ENCODE results near the gene CYP2S1. TPM values are rescaled to one million over a fixed set of nuclear protein-coding genes. Genes with fewer than 3 reads are reported as not detected.

CYP2S1 gene
- total RNA-seq, 2 experiments from 2014 or later, result not detected

- no peak overlapping the region for H2AFZ ChIP-seq (ENCODE audit: low read length)
- intact Hi-C loops (cut with micrococcal nuclease; ENCODE audit: unreplicated experiment), result no loop called here
- no peak overlapping the region for H3K4me3 ChIP-seq (ENCODE audit: low read depth, low read length, poor library complexity, severe bottlenecking)
- no peaks in the 10 kb centered on the region for H4K20me1 ChIP-seq (ENCODE audit: insufficient read depth, low read length)
- POLR2A ChIA-PET, result interaction anchor here (0.6 kb wide), 1 partner anchor 21 kb away, joined by 3 read pairs; no protein-coding TSS in a partner anchor
- DNase-seq (ENCODE audit: low spot score), result no peak
- BruUV-seq (replicated peaks), result no TSS peak
- H3K79me2 ChIP-seq (ENCODE audit: insufficient read depth, low read depth, low read length), result no peaks in the 10 kb centered on the region
- H3K9me2 ChIP-seq (ENCODE audit: insufficient read depth, low read length), result no peaks in the 10 kb centered on the region
- no peak overlapping the region for H3K27ac ChIP-seq (ENCODE audit: low read depth, low read length, poor library complexity, severe bottlenecking)
- no peaks in the 10 kb centered on the region for H3K9me3 ChIP-seq (ENCODE audit: low read length)
- no peaks in the 10 kb centered on the region for H3K4me1 ChIP-seq (ENCODE audit: insufficient read depth, low read length, poor library complexity, severe bottlenecking)
- TF ChIP-seq EZH2phosphoT487 (IDR thresholded peaks at IDR 0.05; ENCODE audit: borderline replicate concordance, low read depth, low read length), result no peak
- TF ChIP-seq, protein P1, sequence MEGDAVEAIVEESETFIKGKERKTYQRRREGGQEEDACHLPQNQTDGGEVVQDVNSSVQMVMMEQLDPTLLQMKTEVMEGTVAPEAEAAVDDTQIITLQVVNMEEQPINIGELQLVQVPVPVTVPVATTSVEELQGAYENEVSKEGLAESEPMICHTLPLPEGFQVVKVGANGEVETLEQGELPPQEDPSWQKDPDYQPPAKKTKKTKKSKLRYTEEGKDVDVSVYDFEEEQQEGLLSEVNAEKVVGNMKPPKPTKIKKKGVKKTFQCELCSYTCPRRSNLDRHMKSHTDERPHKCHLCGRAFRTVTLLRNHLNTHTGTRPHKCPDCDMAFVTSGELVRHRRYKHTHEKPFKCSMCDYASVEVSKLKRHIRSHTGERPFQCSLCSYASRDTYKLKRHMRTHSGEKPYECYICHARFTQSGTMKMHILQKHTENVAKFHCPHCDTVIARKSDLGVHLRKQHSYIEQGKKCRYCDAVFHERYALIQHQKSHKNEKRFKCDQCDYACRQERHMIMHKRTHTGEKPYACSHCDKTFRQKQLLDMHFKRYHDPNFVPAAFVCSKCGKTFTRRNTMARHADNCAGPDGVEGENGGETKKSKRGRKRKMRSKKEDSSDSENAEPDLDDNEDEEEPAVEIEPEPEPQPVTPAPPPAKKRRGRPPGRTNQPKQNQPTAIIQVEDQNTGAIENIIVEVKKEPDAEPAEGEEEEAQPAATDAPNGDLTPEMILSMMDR (conservative IDR thresholded peaks at IDR 0.05; ENCODE audit: low read length), result no peak
- H3K4me2 ChIP-seq (ENCODE audit: low read length), result no peak overlapping the region
- CTCF ChIA-PET (ENCODE audit: unreplicated experiment), result no interaction called here
- no peaks in the 10 kb centered on the region for H3K36me3 ChIP-seq (ENCODE audit: insufficient read depth, low read length)
Observed at GRCh38 chr19:41244117-41244516, 51.1 kb downstream of the CYP2S1 start.

DNA sequence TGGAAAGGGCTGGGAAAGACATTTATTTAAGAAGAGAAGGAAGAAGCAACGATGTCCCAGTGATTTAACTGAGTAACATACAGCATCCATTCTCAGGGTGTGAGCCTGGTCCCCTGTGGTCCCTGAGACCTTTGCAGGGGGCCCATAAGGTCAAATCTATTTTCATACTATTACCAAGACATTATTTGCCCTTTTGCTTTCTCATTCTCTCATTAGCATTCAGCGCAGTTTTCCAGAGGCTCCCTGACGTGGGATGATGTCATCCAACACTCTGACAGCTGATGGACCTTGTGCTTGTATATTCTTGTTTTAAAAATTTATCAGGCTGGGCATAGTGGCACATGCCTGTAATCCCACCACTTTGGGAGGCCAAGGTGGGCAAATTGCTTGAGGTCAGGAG is 52.8 kb downstream of the CYP2S1 start:
- H3K4me3 ChIP-seq (ENCODE audit: low read depth, low read length, poor library complexity, severe bottlenecking), result no peak overlapping the region
- no peak overlapping the region for H3K27ac ChIP-seq (ENCODE audit: low read depth, low read length, poor library complexity, severe bottlenecking)
- H3K79me2 ChIP-seq (ENCODE audit: insufficient read depth, low read depth, low read length), result no peaks in the 10 kb centered on the region
- intact Hi-C loops (cut with micrococcal nuclease; ENCODE audit: unreplicated experiment), result no loop called here
- H3K9me3 ChIP-seq (ENCODE audit: low read length), result no peaks in the 10 kb centered on the region
- DNase-seq (ENCODE audit: low spot score), result no peak
- no peaks in the 10 kb centered on the region for H3K36me3 ChIP-seq (ENCODE audit: insufficient read depth, low read length)
- ChIA-PET CTCF (ENCODE audit: unreplicated experiment) (no interaction called here), POLR2A (no interaction called here)
- H2AFZ ChIP-seq (ENCODE audit: low read length), result no peak overlapping the region
- H3K9me2 ChIP-seq (ENCODE audit: insufficient read depth, low read length), result no peaks in the 10 kb centered on the region
- no TSS peak for BruUV-seq (replicated peaks)
- no peaks in the 10 kb centered on the region for H4K20me1 ChIP-seq (ENCODE audit: insufficient read depth, low read length)
- H3K4me2 ChIP-seq (ENCODE audit: low read length), result no peak overlapping the region
- no peak for TF ChIP-seq EZH2phosphoT487 (IDR thresholded peaks at IDR 0.05; ENCODE audit: borderline replicate concordance, low read depth, low read length)
- TF ChIP-seq, protein P1 (conservative IDR thresholded peaks at IDR 0.05; ENCODE audit: low read length), result no peak
- no peaks in the 10 kb centered on the region for H3K4me1 ChIP-seq (ENCODE audit: insufficient read depth, low read length, poor library complexity, severe bottlenecking)

GRCh38 chr19:41248895-41249294 is 55.9 kb downstream of the CYP2S1 start:
- Histone ChIP-seq H3K4me3 (ENCODE audit: low read depth, low read length, poor library complexity, severe bottlenecking) (no peak overlapping the region), H3K4me1 (ENCODE audit: insufficient read depth, low read length, poor library complexity, severe bottlenecking) (no peaks in the 10 kb centered on the region), H3K4me2 (ENCODE audit: low read length) (no peak overlapping the region), H2AFZ (ENCODE audit: low read length) (no peak overlapping the region), H3K36me3 (ENCODE audit: insufficient read depth, low read length) (no peaks in the 10 kb centered on the region), H3K79me2 (ENCODE audit: insufficient read depth, low read depth, low read length) (no peaks in the 10 kb centered on the region), H3K9me2 (ENCODE audit: insufficient read depth, low read length) (no peaks in the 10 kb centered on the region), H4K20me1 (ENCODE audit: insufficient read depth, low read length) (no peaks in the 10 kb centered on the region), H3K9me3 (ENCODE audit: low read length) (no peaks in the 10 kb centered on the region), H3K27ac (ENCODE audit: low read depth, low read length, poor library complexity, severe bottlenecking) (no peak overlapping the region)
- intact Hi-C loops (cut with micrococcal nuclease; ENCODE audit: unreplicated experiment), result no loop called here
- no TSS peak for BruUV-seq (replicated peaks)
- POLR2A ChIA-PET, result no interaction called here
- CTCF ChIA-PET (ENCODE audit: unreplicated experiment), result no interaction called here
- no peak for DNase-seq (ENCODE audit: low spot score)
- TF ChIP-seq, protein P1 (conservative IDR thresholded peaks at IDR 0.05; ENCODE audit: low read length), result no peak
- TF ChIP-seq EZH2phosphoT487 (IDR thresholded peaks at IDR 0.05; ENCODE audit: borderline replicate concordance, low read depth, low read length), result no peak

All from OCI-LY7 (cell line).